Measurements from ENCODE around the gene RASGRF2. TPM values are rescaled to one million over a fixed set of nuclear protein-coding genes. Genes with fewer than 3 reads are reported as not detected.

Gene RASGRF2
- total RNA-seq, 4 donors from 2014 or later, result 3.8 to 9.1 (median 5.3) TPM

DNA sequence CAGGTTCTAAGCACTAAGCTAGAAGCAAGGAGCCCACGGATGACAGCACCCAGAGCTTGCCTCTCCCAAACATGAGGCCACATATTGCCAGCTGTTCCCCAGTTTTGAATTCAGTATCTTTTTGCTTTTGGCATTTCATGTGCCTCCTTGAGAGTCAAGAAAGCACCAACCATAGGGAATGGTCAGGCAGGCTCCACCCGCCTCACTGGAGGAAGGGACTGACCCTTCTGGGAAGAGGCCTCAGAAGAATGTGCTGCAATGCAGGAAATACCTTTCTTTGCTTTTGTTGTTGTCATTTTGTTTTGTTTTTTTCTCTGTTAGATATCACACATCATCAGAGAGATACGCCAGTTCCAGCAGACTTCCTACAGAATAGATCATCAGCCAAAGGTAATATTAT lies 259.2 kb downstream of the RASGRF2 start:
- no peak for ATAC-seq
- H3K36me3 ChIP-seq, result no peaks in the 10 kb centered on the region
- TF ChIP-seq POLR2AphosphoS5 (IDR thresholded peaks at IDR 0.05) (no peak), EP300 (IDR thresholded peaks at IDR 0.05) (no peak), POLR2A (IDR thresholded peaks at IDR 0.05) (no peak)
- TF ChIP-seq, protein P1, sequence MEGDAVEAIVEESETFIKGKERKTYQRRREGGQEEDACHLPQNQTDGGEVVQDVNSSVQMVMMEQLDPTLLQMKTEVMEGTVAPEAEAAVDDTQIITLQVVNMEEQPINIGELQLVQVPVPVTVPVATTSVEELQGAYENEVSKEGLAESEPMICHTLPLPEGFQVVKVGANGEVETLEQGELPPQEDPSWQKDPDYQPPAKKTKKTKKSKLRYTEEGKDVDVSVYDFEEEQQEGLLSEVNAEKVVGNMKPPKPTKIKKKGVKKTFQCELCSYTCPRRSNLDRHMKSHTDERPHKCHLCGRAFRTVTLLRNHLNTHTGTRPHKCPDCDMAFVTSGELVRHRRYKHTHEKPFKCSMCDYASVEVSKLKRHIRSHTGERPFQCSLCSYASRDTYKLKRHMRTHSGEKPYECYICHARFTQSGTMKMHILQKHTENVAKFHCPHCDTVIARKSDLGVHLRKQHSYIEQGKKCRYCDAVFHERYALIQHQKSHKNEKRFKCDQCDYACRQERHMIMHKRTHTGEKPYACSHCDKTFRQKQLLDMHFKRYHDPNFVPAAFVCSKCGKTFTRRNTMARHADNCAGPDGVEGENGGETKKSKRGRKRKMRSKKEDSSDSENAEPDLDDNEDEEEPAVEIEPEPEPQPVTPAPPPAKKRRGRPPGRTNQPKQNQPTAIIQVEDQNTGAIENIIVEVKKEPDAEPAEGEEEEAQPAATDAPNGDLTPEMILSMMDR (IDR thresholded peaks at IDR 0.05), result no peak
- WGBS, 2 donors (ENCODE audit: low coverage in 1 of 2), result 90 to 100% methylated on average over 1 to 2 of the region's 3 CpGs
- no peaks in the 10 kb centered on the region for H3K27me3 ChIP-seq
- H3K4me3 ChIP-seq, result no peak overlapping the region
- no peaks in the 10 kb centered on the region for H3K9me3 ChIP-seq
- H3K4me1 ChIP-seq, result no peaks in the 10 kb centered on the region
- no peak overlapping the region for H3K27ac ChIP-seq

DNA sequence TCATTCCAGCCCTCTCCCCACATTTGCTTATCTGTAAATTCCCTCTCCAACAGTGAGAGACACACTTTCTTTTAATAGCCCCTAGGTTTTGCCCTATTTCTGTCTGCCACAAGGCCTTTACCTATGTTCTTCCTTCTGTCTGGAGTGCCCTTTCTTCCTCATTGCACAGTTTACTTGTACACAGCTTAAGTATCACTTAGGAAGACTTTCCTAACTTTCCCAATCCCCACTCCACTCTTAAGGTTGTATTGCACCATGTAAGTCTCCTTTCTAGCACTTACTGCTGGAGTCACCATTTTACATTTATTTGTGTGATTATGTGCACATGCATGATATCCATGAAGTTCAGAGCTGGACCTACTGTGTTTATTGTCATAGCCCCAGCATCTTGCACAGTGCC lies 262.1 kb downstream of the RASGRF2 start:
- Histone ChIP-seq H3K9me3 (no peaks in the 10 kb centered on the region), H3K4me1 (no peaks in the 10 kb centered on the region), H3K27me3 (no peaks in the 10 kb centered on the region), H3K36me3 (no peaks in the 10 kb centered on the region), H3K4me3 (no peak overlapping the region), H3K27ac (no peak overlapping the region)
- no peak for ATAC-seq
- TF ChIP-seq, protein P1 (IDR thresholded peaks at IDR 0.05), result no peak
- TF ChIP-seq POLR2AphosphoS5 (IDR thresholded peaks at IDR 0.05) (no peak), POLR2A (IDR thresholded peaks at IDR 0.05) (no peak), EP300 (IDR thresholded peaks at IDR 0.05) (no peak)

DNA sequence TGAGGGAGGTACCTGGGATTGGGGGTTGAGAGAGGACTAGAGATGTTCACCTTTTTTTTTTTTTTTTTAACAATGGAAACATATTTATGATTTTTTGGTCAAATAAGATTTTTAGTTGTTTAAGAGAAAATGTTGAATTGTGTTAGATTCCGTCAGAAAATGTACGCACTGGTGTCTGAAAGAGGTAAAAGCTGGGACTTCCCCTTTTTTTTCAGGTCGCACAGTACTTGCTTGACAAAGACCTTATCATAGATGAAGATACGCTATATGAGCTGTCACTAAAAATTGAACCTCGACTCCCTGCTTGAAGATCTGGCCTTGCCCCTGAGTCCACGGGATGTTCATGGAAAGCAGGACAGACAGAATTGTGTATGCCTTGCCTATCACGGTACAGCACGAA lies 265.3 kb downstream of the RASGRF2 start:
- Histone ChIP-seq H3K4me3 (no peak overlapping the region), H3K4me1 (no peaks in the 10 kb centered on the region), H3K27ac (no peak overlapping the region), H3K36me3 (no peaks in the 10 kb centered on the region), H3K9me3 (no peaks in the 10 kb centered on the region), H3K27me3 (no peaks in the 10 kb centered on the region)
- TF ChIP-seq EP300 (IDR thresholded peaks at IDR 0.05) (no peak), POLR2A (IDR thresholded peaks at IDR 0.05) (no peak), POLR2AphosphoS5 (IDR thresholded peaks at IDR 0.05) (no peak)
- TF ChIP-seq, protein P1 (IDR thresholded peaks at IDR 0.05), result no peak
- 86 to 91% methylated on average over 5 to 7 of the region's 8 CpGs for WGBS, 2 donors (ENCODE audit: low coverage in 1 of 2)
- no peak for ATAC-seq

DNA sequence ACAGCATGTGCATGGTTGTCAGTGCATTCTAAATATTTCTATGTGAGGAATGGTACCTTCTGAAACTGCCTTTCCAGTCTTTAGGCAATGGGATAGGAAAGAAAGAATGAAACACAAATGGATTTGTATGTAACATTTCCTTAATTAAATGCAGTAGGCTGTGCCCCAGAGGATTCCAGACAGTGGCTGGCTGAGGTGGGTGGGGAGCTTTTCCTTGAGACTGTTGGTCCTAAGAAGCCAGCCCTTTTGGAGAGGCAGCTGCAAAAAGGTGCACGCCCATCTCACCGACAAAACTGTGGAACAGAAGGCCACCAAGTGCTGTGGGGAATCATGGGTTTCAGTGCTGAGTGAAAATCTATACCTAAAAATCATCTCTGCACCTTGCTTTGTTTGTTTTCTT lies 266.1 kb downstream of the RASGRF2 start:
- H3K4me1 ChIP-seq, result no peaks in the 10 kb centered on the region
- H3K27ac ChIP-seq, result no peak overlapping the region
- no peak overlapping the region for H3K4me3 ChIP-seq
- TF ChIP-seq, protein P1 (IDR thresholded peaks at IDR 0.05), result no peak
- TF ChIP-seq POLR2AphosphoS5 (IDR thresholded peaks at IDR 0.05) (no peak), POLR2A (IDR thresholded peaks at IDR 0.05) (no peak), EP300 (IDR thresholded peaks at IDR 0.05) (no peak)
- WGBS, 2 donors (ENCODE audit: low coverage in 1 of 2), result 75 to 96% methylated on average over 2 of the region's 2 CpGs
- no peaks in the 10 kb centered on the region for H3K9me3 ChIP-seq
- no peak for ATAC-seq
- no peaks in the 10 kb centered on the region for H3K36me3 ChIP-seq
- no peaks in the 10 kb centered on the region for H3K27me3 ChIP-seq

DNA sequence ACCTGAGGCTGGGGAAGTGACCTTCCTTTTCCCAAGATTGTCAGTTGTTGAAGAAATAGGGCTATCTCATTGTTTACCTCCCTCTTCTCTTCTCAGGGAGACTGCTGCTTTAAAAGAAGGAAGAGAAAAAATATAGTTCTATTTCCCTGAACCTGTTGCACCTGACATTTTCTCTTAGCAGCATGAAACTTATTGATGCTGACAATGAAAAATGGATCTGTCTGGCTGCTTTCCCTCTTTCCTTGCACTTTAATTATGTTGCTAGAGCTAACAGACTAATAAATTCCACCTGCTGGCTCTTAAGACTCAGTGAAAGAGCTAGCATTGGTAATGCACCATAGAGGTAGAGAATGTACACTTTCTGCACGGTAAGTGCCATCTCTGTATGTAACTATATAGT lies 266.8 kb downstream of the RASGRF2 start:
- no peaks in the 10 kb centered on the region for H3K9me3 ChIP-seq
- no peaks in the 10 kb centered on the region for H3K27me3 ChIP-seq
- whole genome bisulfite sequencing, 2 donors (ENCODE audit: low coverage in 1 of 2), result 55 to 79% methylated on average over 1 of the region's 1 CpG
- no peak for ATAC-seq
- no peak overlapping the region for H3K27ac ChIP-seq
- H3K4me1 ChIP-seq, result peaks cover 0 to 3% (median 0%) of the 10 kb centered on the region in 3 donors
- H3K36me3 ChIP-seq, result no peaks in the 10 kb centered on the region
- H3K4me3 ChIP-seq, result no peak overlapping the region
- TF ChIP-seq, protein P1 (IDR thresholded peaks at IDR 0.05), result no peak
- TF ChIP-seq POLR2A (IDR thresholded peaks at IDR 0.05) (no peak), EP300 (IDR thresholded peaks at IDR 0.05) (no peak), POLR2AphosphoS5 (IDR thresholded peaks at IDR 0.05) (no peak)
